ENCODE results near the gene GLE1. TPM values are rescaled to one million over a fixed set of nuclear protein-coding genes. Genes with fewer than 3 reads are reported as not detected.

Gene GLE1, protein sequence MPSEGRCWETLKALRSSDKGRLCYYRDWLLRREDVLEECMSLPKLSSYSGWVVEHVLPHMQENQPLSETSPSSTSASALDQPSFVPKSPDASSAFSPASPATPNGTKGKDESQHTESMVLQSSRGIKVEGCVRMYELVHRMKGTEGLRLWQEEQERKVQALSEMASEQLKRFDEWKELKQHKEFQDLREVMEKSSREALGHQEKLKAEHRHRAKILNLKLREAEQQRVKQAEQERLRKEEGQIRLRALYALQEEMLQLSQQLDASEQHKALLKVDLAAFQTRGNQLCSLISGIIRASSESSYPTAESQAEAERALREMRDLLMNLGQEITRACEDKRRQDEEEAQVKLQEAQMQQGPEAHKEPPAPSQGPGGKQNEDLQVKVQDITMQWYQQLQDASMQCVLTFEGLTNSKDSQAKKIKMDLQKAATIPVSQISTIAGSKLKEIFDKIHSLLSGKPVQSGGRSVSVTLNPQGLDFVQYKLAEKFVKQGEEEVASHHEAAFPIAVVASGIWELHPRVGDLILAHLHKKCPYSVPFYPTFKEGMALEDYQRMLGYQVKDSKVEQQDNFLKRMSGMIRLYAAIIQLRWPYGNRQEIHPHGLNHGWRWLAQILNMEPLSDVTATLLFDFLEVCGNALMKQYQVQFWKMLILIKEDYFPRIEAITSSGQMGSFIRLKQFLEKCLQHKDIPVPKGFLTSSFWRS
- total RNA-seq (ENCODE audit: low replicate concordance), result 22.1 and 24.5 TPM in 2 replicates

DNA sequence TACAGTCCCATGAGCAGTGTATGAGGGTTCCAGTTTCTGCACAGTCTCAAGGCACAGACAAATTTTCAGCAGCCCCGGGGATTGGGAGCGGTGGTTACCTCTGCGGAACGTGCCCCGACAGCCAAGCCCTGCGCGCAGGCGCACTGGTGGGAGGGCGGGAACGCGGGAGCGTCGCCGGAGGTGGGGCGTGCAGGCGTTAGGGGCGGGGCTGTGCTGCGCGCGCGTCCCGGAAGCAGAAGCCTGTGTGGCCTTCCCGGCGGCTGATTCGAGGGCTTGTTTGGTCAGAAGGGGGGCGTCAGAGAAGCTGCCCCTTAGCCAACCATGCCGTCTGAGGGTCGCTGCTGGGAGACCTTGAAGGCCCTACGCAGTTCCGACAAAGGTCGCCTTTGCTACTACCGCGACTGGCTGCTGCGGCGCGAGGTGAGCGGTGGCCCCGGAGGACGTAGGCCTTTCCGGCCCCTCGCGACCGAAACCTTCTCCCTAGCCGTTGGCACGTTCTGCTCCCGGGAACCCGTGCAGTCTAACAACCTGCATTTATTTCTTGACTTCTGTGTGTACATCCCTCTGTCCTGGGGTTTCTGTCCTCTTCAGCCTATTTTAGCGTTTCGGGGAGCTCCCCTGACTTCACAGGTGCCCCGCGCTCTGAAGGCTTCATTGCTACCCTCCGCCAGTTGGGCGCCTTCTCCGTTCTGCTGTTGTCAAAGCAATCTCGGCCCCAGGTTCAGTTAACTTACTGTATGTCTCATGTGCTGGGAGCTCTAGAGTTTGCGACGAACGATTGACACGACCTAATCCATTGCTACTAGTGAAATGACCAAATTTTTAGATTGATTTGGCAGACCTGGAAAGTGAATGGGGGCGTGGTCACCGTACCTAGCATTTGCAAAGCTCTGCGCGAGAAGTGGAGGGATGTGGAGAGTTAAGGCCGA lies at the start of gene GLE1:
Gene GLE1, plus strand, starts transcription at position 235 of the 929 bp plus-strand sequence. Its CDS starts 87 bp downstream, at position 322.

DNA sequence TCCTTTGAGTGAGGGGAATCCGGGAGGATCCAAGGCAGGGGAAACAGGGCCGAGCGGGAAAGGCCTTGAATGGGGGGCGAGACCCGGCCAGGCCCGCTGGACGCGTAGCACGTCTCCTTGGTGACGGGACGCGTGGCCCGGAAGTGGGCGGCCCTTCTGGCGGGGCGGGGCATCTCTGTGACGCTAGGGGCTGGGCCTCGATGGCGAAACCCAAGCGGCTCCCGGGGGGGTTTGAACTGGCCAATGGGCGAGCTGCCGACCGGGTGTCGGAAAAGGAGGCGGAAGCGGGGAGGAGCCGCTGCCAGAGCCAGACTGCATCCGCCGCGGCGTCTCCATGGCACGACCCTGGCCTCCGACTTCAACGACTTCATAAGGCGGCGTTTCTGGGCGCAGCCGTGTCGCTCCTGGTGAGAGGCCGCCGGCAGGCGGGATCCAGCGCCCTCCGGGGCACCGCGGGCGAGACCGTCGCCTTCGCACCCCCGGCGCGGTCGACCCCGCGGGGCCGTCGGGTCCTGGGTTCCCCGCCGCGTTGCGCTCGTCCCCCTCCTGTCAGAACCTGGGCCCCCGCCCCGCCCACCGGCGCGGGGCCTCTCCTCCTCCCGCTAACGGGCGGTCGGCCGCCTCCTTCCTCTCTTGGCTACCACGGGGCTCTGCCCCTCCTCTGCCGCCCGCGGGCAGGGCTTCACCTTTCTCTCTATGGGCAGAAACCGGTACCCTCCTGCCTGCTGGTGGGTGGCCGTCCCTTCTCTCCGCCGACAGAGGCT lies 48.5 kb upstream of the GLE1 start, which contains the start of gene ODF2:
Gene ODF2, plus strand, starts transcription at position 158 of the 764 bp plus-strand sequence. Its CDS starts 86 bp downstream, at position 244.

GRCh38 chr9:128552153-128552743 lies 47.7 kb downstream of the GLE1 start, which contains the start of gene SPTAN1:
Gene SPTAN1, plus strand, starts transcription at chr9:128552587. Its CDS starts 14,154 bp downstream, at chr9:128566741.

Other genes with a start within 250 kb of the GLE1 start
- gene GOLGA2, start 228.7 kb upstream of the GLE1 start, total RNA-seq (ENCODE audit: low replicate concordance), result 117 and 137 TPM in 2 replicates
- gene SWI5, start 228.4 kb upstream of the GLE1 start, total RNA-seq (ENCODE audit: low replicate concordance), result 35.1 and 64.4 TPM in 2 replicates
- 18.1 and 24.8 TPM in 2 replicates for gene TRUB2, start 182.3 kb upstream of the GLE1 start, total RNA-seq (ENCODE audit: low replicate concordance)
- gene COQ4, start 181.9 kb upstream of the GLE1 start, total RNA-seq (ENCODE audit: low replicate concordance), result 22.9 and 23.2 TPM in 2 replicates
- 11.2 and 17.7 TPM in 2 replicates for gene SLC27A4, start 164.2 kb upstream of the GLE1 start, total RNA-seq (ENCODE audit: low replicate concordance)
- gene URM1, start 133.3 kb upstream of the GLE1 start, total RNA-seq (ENCODE audit: low replicate concordance), result 25.9 and 36.8 TPM in 2 replicates
- gene CERCAM, start 83.9 kb upstream of the GLE1 start, total RNA-seq (ENCODE audit: low replicate concordance), result 69.0 and 73.4 TPM in 2 replicates
- gene ODF2, start 48.7 kb upstream of the GLE1 start, total RNA-seq (ENCODE audit: low replicate concordance), result 41.1 and 44.3 TPM in 2 replicates
- gene SPTAN1, start 47.9 kb downstream of the GLE1 start, total RNA-seq (ENCODE audit: low replicate concordance), result 399 and 455 TPM in 2 replicates
- gene DYNC2I2, start 152.1 kb downstream of the GLE1 start, total RNA-seq (ENCODE audit: low replicate concordance), result 30.4 and 43.5 TPM in 2 replicates
- gene SET, start 184.5 kb downstream of the GLE1 start, total RNA-seq (ENCODE audit: low replicate concordance), result 504 and 813 TPM in 2 replicates
- 0.35 and 1.4 TPM in 2 replicates for gene PKN3, start 197.8 kb downstream of the GLE1 start, total RNA-seq (ENCODE audit: low replicate concordance)
- 19.3 and 28.6 TPM in 2 replicates for gene ZDHHC12, start 219.4 kb downstream of the GLE1 start, total RNA-seq (ENCODE audit: low replicate concordance)

All from smooth muscle cell of the coronary artery (primary cell).